Skeletal muscle cell (primary cell): ENCODE results near the gene PITPNM3.

Source experiments
- DNase-seq: peaks from one replicate; pipeline ENCODE4 v3.0.0-alpha.2; 2010; ENCODE audit warnings: low read depth
- H3K4me3 ChIP-seq: 2 replicates; pipeline ENCODE4 v1.5.1; 2011; ENCODE audit warnings: low read depth, mild to moderate bottlenecking, control low read depth, low read length, moderate library complexity

The PITPNM3 gene

GRCh38 chr17:6508016-6508415 lies 48.3 kb downstream of the PITPNM3 start:
- no peak for DNase-seq
- H3K4me3 ChIP-seq = no peak overlapping the region

- DNase-seq = peak; percentile 59
Measured at GRCh38 chr17:6507535-6507934, 48.8 kb downstream of the PITPNM3 start.

GRCh38 chr17:6506679-6507231 lies 49.6 kb downstream of the PITPNM3 start:
- H3K4me3 ChIP-seq = no peak overlapping the region
- DNase-seq = no peak

More at GRCh38 chr17:6507535-6507934, 48.8 kb downstream of the PITPNM3 start:
- H3K4me3 ChIP-seq = no peak overlapping the region

GRCh38 chr17:6505425-6506142 lies 50.8 kb downstream of the PITPNM3 start:
- DNase-seq = no peak
- H3K4me3 ChIP-seq = no peak overlapping the region

- DNase-seq = no peak
- no peak overlapping the region for H3K4me3 ChIP-seq
Measured at GRCh38 chr17:6503641-6504195, 52.6 kb downstream of the PITPNM3 start.

- no peak for DNase-seq
- no peak overlapping the region for H3K4me3 ChIP-seq
Measured at GRCh38 chr17:6502871-6503509, 53.4 kb downstream of the PITPNM3 start.

- no peak for DNase-seq
- H3K4me3 ChIP-seq = no peak overlapping the region
Measured at GRCh38 chr17:6502142-6502541, 54.2 kb downstream of the PITPNM3 start.

GRCh38 chr17:6501359-6501758 lies 55.0 kb downstream of the PITPNM3 start:
- no peak for DNase-seq
- no peak overlapping the region for H3K4me3 ChIP-seq

- H3K4me3 ChIP-seq = no peak overlapping the region
- no peak for DNase-seq
Measured at GRCh38 chr17:6498901-6499540, 57.3 kb downstream of the PITPNM3 start.

- no peak overlapping the region for H3K4me3 ChIP-seq
- DNase-seq = no peak
Measured at GRCh38 chr17:6498356-6498755, 58.0 kb downstream of the PITPNM3 start.

GRCh38 chr17:6497496-6498221 lies 58.7 kb downstream of the PITPNM3 start:
- no peak for DNase-seq
- H3K4me3 ChIP-seq = no peak overlapping the region

GRCh38 chr17:6496640-6497441 lies 59.5 kb downstream of the PITPNM3 start:
- H3K4me3 ChIP-seq = no peak overlapping the region
- DNase-seq = no peak

GRCh38 chr17:6496116-6496481 lies 60.3 kb downstream of the PITPNM3 start:
- DNase-seq = no peak
- no peak overlapping the region for H3K4me3 ChIP-seq

GRCh38 chr17:6495450-6496115 lies 60.8 kb downstream of the PITPNM3 start:
- no peak for DNase-seq
- H3K4me3 ChIP-seq = no peak overlapping the region

GRCh38 chr17:6494239-6494941 lies 62.0 kb downstream of the PITPNM3 start:
- no peak for DNase-seq
- no peak overlapping the region for H3K4me3 ChIP-seq

- DNase-seq = no peak
- H3K4me3 ChIP-seq = no peak overlapping the region
Measured at GRCh38 chr17:6492892-6493674, 63.3 kb downstream of the PITPNM3 start.
